DND-41 (cell line): ENCODE results near the gene CACNA1A.

ENCODE experiments used
- ATAC-seq: fragments of 200-7000 bp; cut with Tn5 transposase; 3 replicates; pipeline ENCODE4 v1.9.1; 2021; ENCODE audit warnings: low read depth; ENCODE audit not compliant: insufficient read depth
- DNase-seq: peaks from one replicate; pipeline ENCODE4 v3.0.0-alpha.2; 2020
- H2AFZ ChIP-seq: 2 replicates; pipeline ENCODE4 v1.6.0; 2012; ENCODE audit warnings: low read depth, low read length
- H3K27ac ChIP-seq: 2 replicates; pipeline ENCODE4 v1.5.1; 2012; ENCODE audit warnings: low read length, inconsistent platforms
- H3K27me3 ChIP-seq: fragments of 200-600 bp; sonication (generic); 2 replicates; pipeline ENCODE4 v1.6.0; 2012; ENCODE audit warnings: low read length, mild to moderate bottlenecking, inconsistent platforms; ENCODE audit not compliant: insufficient read depth, poor library complexity
- H3K36me3 ChIP-seq: 2 replicates; pipeline ENCODE4 v1.5.1; 2012; ENCODE audit warnings: low read length, inconsistent platforms; ENCODE audit not compliant: insufficient read depth
- H3K4me1 ChIP-seq: 2 replicates; pipeline ENCODE4 v1.5.1; 2012; ENCODE audit warnings: mild to moderate bottlenecking, low read length; ENCODE audit not compliant: insufficient read depth
- H3K4me2 ChIP-seq: 2 replicates; pipeline ENCODE4 v1.6.0; 2012; ENCODE audit warnings: mild to moderate bottlenecking, moderate library complexity, low read length, inconsistent platforms; ENCODE audit not compliant: insufficient read depth
- H3K4me3 ChIP-seq, 2 experiments: fragments of 200-600 bp in 1 of 2; shearing (Covaris generic) in 1 of 2; 2 replicates each; pipeline ENCODE4 v1.5.1; 2012 to 2016; ENCODE audit warnings: inconsistent platforms in 2 of 2, low read length in 2 of 2, mild to moderate bottlenecking in 2 of 2, low read depth in 1 of 2, moderate library complexity in 1 of 2
- H3K79me2 ChIP-seq: 2 replicates; pipeline ENCODE4 v1.6.0; 2012; ENCODE audit warnings: low read length, inconsistent platforms; ENCODE audit not compliant: insufficient read depth
- H3K9ac ChIP-seq: 2 replicates; pipeline ENCODE4 v1.6.0; 2012; ENCODE audit warnings: low read depth, mild to moderate bottlenecking, inconsistent platforms, low read length, moderate library complexity
- H3K9me3 ChIP-seq: 2 replicates; pipeline ENCODE4 v1.5.1; 2012; ENCODE audit warnings: low read length, moderate library complexity, mild to moderate bottlenecking, inconsistent platforms; ENCODE audit not compliant: insufficient read depth, severe bottlenecking
- H4K20me1 ChIP-seq: 2 replicates; pipeline ENCODE4 v1.6.0; 2012; ENCODE audit warnings: low read length; ENCODE audit not compliant: insufficient read depth
- CTCF ChIP-seq: IDR thresholded peaks from 2 replicates; pipeline ENCODE4 v1.5.1; 2012; ENCODE audit warnings: borderline replicate concordance, low read length, moderate library complexity, mild to moderate bottlenecking; ENCODE audit not compliant: poor library complexity, severe bottlenecking; ENCODE audit errors: extremely low read depth
- EZH2 ChIP-seq: IDR thresholded peaks from 3 replicates; pipeline ENCODE4 v1.6.1; 2012; ENCODE audit warnings: borderline replicate concordance, low read depth, mild to moderate bottlenecking, moderate library complexity, low read length, inconsistent platforms; ENCODE audit not compliant: severe bottlenecking

The CACNA1A gene

GRCh38 chr19:13210339-13210775 lies 295.9 kb downstream of the CACNA1A start:
- Histone ChIP-seq H3K27ac (no peak overlapping the region), H3K4me1 (no peaks in the 10 kb centered on the region), H2AFZ (no peak overlapping the region)

DNA sequence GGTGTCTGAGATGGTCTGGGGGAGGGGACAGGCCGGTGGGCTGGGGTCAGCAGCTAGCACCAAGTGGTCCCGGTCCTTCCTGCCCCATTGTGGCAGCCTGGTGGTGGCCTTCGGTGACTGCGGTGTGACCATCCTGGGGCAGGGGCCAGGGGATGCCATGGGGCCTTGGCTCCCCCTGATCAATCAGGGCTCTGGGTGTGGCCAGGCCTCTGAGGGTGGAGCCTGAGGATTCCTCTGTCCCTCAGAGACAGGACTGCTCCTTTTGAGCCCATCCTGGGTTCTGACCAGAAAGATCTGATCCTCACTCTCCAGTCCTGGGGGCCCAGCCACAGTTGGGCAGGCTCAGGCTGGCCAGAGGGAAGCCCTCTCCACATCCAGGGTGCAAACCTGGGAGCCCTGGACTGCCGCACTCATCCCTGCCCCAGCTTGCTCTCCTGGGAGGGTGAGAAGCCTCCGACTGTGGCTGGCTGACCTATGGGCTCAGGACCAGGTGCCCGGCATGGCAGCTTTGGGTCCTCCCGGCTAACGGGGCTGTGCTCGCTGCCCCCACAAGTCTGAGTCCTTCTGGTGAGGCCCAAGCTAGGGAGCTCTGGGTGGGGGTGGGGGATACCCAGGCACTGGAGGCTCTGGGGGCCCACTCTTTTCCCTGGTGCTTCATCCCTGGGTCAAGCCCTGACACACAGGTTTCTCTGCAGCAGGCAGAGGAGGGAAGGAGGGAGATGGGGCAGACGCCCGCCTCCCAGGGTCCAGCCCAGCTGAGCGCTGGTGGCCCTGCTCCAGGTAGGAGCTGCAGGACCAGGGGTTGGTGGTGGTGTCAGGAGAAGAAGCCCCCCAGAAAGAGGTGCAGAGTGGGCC lies 296.6 kb downstream of the CACNA1A start:
- no peak overlapping the region for H3K4me2 ChIP-seq
- DNase-seq (no peak), ATAC-seq (no peak)
- no peak overlapping the region for H3K27ac ChIP-seq
- H4K20me1 ChIP-seq = no peaks in the 10 kb centered on the region
- TF ChIP-seq EZH2 (no peak), CTCF (no peak)
- H3K79me2 ChIP-seq = no peaks in the 10 kb centered on the region
- no peak overlapping the region for H3K4me3 ChIP-seq
- H3K9me3 ChIP-seq = no peaks in the 10 kb centered on the region
- H3K27me3 ChIP-seq = no peaks in the 10 kb centered on the region
- H3K4me1 ChIP-seq = no peaks in the 10 kb centered on the region
- no peaks in the 10 kb centered on the region for H3K36me3 ChIP-seq
- H2AFZ ChIP-seq = no peak overlapping the region
- H3K9ac ChIP-seq = no peak overlapping the region

More at GRCh38 chr19:13210339-13210775, 295.9 kb downstream of the CACNA1A start:
- H3K4me3 ChIP-seq = no peak overlapping the region
- H3K9me3 ChIP-seq = no peaks in the 10 kb centered on the region
- no peaks in the 10 kb centered on the region for H4K20me1 ChIP-seq
- no peak overlapping the region for H3K4me2 ChIP-seq
- no peak for ATAC-seq
- H3K9ac ChIP-seq = no peak overlapping the region
- TF ChIP-seq CTCF (no peak), EZH2 (no peak)
- no peak for DNase-seq
- H3K79me2 ChIP-seq = no peaks in the 10 kb centered on the region
- no peaks in the 10 kb centered on the region for H3K27me3 ChIP-seq
- no peaks in the 10 kb centered on the region for H3K36me3 ChIP-seq

DNA sequence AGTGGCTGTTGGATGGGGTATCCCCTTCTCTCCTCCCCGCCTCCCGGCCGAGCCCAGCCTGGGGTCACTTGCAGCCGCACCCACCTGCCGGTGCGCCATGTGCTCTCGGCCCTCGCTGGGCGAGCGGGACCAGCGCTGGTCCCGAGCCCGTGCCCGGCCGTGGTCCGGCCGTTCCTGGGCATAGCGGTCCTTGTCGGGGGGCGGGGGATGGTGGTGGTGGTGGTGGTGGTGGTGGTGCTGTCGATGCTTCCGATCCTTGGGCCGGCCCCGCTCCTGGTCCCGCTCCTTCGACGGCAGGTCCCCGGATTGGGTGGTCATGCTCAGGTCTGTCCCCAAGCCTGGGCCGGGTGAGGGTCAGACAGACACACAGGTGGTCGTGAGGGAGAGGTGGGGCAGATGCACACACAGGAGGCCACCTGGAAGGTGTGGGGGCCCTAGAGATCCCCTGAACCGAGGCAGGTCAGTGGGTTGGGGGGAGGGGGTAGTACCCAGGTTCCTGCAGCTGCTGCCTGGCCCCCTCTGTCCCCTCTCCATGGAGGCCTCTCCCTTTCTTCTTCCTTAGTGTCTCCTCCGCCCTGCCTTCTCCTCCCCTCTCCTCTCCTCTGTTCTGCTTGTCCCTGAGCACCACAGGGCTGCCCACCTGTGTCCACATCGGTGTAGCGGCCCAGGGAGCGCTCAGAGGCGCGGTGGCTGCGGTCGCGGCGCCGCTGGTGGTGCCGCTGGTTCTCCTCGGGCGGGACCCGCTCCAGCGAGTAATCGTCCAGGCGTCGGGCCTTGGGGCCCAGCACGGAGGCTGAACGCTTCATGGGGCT lies 297.4 kb downstream of the CACNA1A start:
- no peak overlapping the region for H3K4me2 ChIP-seq

More for the DNA sequence above, 297.4 kb downstream of the CACNA1A start:
- Histone ChIP-seq H3K9me3 (no peaks in the 10 kb centered on the region), H3K9ac (no peak overlapping the region), H3K36me3 (no peaks in the 10 kb centered on the region), H3K4me1 (no peaks in the 10 kb centered on the region), H3K79me2 (no peaks in the 10 kb centered on the region), H3K27me3 (no peaks in the 10 kb centered on the region), H3K4me3 (no peak overlapping the region), H2AFZ (no peak overlapping the region), H3K27ac (no peak overlapping the region), H4K20me1 (no peaks in the 10 kb centered on the region)
- ATAC-seq = no peak
- no peak for DNase-seq
- TF ChIP-seq EZH2 = no peak
